ENCODE data around the gene CEACAM8.
"Not testable (repeated sequence)": the region's sequence is repeated elsewhere in the genome, so short reads cannot be mapped to it uniquely, and the experiment has no call there.

Gene CEACAM8

DNA sequence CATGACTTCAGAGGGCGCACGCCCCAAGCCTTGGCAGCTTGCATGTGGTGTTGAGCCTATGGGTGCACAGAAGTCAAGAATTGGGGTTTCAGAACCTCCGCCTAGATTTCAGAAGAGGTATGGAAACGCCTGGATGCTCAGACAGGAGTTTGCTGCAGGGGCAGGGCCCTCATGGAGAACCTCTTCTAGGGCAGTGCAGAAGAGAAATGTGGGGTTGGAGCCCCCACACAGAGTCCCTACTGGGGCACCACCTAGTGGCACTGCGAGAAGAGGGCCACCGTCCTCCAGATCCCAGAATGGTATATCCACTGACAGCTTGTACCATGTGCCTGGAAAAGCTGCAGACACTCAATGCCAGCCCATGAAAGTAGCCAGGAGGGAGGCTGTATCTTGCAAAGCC, 44.2 kb downstream of the CEACAM8 start:
- H3K4me3 ChIP-seq (ENCODE audit: low read length); DNase-seq (ENCODE audit: low read depth, low spot score): not testable (repeated sequence)

DNA sequence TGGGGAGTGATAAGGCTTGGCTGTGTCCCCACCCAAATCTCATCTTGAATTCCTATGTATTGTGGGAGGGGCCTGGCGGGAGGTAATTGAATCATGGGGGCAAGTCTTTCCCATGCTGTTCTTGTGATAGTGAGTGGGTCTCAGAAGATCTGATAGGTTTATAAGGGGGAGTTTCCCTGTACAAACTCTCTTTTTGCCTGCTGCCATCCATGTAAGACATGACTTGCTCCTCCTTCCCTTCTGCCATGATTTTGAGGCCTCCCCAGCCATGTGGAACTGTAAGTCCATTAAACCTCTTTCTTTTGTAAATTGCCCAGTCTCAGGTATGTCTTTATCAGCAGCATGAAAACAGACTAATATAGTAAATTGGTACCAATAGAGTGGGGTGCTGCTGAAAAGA, 45.7 kb downstream of the CEACAM8 start:
- DNase-seq (ENCODE audit: low read depth, low spot score); H3K4me3 ChIP-seq (ENCODE audit: low read length): not testable (repeated sequence)

DNA sequence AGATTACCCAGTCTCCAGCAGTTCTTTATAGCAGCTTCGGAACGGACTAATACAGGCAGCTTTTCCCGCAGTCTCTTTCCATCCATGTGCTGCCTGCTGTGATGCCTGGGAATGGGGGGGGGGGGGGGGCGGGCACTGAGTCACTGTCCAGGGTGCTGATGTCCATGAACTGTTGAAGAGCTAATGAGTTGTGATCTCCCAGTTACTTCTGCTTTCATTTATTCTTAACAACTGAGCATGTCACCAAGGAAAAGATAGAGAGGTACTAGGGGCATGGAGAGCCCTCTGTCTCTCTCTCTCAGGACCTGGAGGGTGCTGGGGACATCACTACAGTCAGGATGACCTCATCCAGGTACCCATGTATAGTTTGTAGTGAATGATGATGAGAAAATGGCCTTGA, 46.2 kb downstream of the CEACAM8 start:
- no peak for DNase-seq (ENCODE audit: low read depth, low spot score)
- no peak overlapping the region for H3K4me3 ChIP-seq (ENCODE audit: low read length)

DNA sequence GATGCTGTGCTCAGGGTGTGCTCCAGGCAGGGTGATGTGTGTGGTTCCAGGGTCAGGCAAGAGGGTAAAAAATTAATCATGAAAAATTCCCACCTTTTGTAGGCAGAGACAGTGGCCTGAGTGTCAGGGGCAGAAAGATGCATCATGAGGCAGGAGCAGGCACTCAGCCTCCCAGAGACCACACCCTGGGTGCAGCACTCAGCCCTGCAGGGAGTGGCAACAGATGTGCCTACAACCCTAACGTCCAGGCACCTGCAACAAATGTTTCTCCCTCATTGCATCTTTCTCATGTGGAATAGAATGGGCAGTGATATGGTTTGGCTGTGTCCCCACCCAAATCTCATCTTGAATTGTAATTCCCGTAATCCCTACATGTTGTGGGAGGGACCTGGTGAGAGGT, 46.8 kb downstream of the CEACAM8 start:
- no peak overlapping the region for H3K4me3 ChIP-seq (ENCODE audit: low read length)
- no peak for DNase-seq (ENCODE audit: low read depth, low spot score)

DNA sequence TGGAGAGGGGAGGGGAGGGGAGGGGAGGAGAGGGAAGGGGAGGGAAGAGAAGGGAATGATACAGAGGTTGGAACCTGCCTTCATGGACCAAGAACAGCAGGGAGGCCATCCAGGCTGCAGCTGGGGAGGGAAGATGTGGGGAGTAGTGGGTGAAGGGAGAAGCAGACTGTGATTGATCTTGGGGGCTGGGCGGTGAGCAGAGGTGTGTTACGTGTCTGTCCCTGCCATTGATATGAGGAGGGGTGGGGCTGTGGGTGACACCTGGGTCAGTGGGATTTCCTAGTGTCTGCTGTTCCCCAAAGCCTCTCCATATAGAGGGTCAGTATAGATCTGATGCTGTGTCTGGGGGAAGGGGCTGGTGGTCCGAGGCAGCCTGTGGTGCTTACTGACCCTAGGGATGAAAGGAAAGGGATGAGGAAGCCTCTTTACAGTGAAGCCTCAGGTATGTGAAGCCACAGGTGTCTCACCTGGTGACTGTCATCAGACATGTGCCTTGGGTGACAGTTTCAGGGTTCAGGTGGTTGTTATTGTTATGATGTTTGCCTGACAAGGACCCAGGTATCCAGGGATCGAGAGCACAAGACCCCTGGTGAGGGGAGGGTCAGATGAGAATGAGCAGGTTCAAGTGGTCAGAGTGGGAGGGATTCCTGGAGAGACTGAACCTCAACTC, 47.8 kb downstream of the CEACAM8 start:
- DNase-seq (ENCODE audit: low read depth, low spot score) = no peak
- H3K4me3 ChIP-seq (ENCODE audit: low read length) = no peak overlapping the region

DNA sequence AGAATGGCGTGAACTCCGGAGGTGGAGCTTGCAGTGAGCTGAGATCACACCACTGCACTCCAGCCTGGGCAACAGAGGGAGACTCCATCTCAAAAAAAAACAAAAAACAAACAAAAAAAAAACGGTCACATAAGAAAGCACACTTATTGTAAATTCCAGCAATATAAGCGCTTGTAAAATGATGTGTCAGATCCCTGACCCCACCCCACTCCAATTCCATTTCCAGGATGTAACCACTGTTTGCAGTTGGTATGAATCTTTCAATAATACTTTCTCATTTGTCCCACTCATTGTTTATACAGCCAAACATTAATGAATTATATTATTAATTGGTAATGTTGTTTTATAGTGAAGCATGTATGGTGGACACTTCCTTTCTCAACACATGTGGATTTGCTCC, 50.6 kb downstream of the CEACAM8 start:
- H3K4me3 ChIP-seq (ENCODE audit: low read length) = no peak overlapping the region
- DNase-seq (ENCODE audit: low read depth, low spot score) = no peak

DNA sequence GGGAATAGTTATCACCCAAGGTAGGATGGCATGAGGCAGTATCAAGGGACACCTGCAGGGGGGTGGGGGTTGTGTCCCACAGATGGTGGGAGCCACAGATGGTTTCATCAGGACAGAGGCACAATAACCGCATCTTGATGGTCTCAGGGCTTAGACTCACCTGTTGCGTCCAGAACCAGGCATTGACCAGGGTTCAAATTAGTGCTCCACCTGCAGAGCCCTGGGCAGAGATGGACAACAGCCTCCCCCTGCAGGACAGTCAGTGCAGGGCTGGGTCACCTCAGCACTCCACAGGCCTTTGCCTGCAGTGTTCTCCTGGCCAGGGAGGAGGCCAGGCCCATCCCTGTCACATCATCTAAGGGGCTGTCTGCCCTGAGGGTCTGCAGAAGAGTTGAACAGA, 51.9 kb downstream of the CEACAM8 start:
- no peak for DNase-seq (ENCODE audit: low read depth, low spot score)

DNA sequence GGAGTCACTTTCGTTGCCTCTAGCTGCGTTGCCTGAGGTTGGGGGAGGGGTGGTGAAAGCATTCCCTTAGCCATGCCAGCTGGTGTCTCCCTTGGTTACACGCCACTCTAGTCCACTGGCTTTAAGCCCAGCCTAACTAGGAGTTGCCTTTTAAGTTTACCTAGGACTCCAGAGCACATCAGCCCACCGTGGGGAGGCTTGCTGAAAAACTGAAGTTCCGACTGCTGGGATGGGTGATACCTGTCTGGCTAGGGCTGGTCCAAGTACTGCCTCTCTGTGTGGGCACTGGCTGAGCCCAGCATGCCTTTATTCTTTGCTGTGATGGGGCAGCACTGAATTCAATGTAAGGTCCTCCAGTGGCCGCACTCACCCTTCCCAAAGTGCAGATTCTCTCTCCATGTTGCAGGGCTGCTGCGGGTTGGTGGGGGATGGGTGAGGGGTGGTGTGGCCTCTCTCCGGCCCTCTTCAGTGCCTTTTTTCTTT, 54.6 kb downstream of the CEACAM8 start:
- no peak overlapping the region for H3K4me3 ChIP-seq (ENCODE audit: low read length)
- no peak for DNase-seq (ENCODE audit: low read depth, low spot score)

More for the DNA sequence above, 51.9 kb downstream of the CEACAM8 start:
- H3K4me3 ChIP-seq (ENCODE audit: low read length) = no peak overlapping the region

DNA sequence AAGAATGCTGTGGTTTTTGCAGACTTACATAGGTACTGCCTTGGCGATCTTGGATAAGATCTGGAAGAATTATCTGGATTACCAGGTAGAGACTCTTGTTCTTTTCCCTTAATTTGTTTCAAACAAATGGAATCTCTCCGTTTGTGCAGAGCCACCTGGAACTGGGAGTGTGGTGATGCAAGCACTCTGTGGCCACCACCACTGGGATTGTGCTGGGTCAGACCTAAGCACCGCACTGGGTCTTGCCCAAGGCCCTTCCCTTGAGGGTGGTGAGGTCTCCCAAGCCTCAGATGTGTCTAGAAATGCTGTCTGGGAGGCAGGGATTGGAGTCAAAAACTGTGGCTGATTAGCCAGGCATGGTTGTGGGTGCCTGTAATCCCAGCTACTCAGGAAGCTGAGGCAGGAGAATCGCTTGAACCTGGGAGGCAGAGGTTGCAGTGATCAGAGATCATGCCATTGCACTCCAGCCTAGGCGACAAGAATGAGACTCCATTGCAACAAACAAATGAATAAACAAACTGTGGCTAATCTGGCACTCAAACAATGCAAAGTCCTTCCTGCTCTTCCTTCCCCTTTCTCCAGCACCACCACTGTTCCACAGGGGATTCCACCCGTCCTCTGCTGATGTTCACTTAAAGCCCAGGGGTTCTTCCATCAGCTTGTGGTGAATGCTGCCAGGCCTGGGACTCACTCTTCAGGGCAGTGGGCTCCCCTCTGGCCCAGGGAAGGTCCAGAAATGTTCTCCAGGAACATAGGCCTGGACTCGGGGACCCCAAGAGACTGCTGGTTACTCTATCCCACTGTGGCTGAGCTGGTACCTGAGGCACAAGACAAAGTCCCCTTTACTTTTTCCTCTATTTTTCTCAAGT, 55.6 kb downstream of the CEACAM8 start:
- no peak overlapping the region for H3K4me3 ChIP-seq (ENCODE audit: low read length)
- no peak for DNase-seq (ENCODE audit: low read depth, low spot score)

DNA sequence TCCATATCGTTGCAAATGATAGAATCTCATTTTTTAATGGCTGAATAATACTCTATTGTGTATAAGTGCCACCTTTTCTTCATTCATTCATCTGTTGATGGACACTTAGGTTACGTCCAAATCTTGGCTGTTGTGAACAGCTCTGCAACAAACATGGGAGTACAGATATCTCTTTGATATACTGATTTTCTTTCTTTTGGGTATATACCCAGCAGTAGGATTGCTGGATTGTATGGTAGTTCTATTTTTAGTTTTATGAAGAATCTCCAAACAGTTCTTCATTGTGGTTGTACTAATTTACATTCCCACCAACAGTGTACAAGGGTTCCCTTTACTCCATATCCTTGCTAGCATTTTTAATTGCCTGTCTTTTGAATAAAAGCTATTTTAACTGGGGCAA, 59.4 kb downstream of the CEACAM8 start:
- H3K4me3 ChIP-seq (ENCODE audit: low read length); DNase-seq (ENCODE audit: low read depth, low spot score): not testable (repeated sequence)

DNA sequence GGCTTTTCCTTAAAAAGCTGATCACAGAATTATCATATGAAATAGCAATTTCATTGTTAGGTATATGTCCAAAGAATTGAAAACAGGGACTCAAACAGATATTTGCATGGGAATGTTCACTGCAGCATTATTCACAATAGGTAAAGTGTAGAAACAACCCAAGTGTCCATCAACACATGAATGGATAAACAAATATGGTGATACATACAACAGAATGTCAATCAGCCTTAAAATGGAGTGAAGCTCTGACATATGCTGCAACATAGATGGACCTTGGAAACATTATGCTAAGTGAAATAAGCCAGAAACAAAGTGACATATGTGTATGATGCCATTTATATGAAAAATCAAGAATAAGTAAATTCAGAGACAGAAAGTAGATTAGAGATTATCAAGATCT, 60.3 kb downstream of the CEACAM8 start:
- DNase-seq (ENCODE audit: low read depth, low spot score) = no peak
- no peak overlapping the region for H3K4me3 ChIP-seq (ENCODE audit: low read length)

DNA sequence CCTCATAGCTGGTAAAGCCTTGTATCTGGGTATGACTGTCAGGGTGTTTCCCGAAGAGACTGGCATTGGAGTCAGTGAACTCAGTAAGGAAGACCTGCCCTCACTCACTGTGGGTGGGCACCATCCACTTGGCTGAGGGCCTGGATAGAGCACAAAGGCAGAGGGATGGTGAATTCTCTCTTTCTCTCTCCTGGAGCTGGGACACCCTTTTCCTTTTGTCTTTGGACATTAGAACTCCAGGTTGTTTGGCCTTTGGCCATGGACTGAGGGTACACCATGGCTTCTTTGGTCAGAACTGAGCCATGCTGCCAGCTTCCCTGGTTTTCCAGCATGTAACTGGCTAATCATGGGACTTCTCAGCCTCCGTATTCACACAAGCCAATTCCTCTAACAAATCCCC, 61.8 kb downstream of the CEACAM8 start:
- H3K4me3 ChIP-seq (ENCODE audit: low read length) = no peak overlapping the region
- no peak for DNase-seq (ENCODE audit: low read depth, low spot score)

DNA sequence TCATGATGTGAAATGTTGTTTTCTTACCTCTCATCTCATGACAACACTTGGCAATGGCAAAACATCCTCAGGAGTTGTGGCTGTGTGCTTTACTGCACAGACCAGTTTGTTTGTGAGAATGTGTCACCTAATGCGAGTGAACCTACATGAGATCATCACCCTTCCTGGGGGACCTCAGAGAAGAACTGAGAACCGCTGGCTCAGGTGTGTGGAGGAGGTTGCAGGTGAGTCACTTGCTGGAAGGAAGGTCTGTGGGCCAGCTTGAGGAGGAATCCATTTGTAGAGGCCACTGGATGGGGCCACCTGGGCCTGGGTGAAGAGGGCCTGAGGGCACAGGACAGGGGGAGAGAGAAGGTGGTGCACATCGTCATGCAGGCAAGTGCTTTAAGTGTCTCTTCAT, 63.4 kb downstream of the CEACAM8 start:
- H3K4me3 ChIP-seq (ENCODE audit: low read length) = no peak overlapping the region
- no peak for DNase-seq (ENCODE audit: low read depth, low spot score)

Data from Jurkat, Clone E6-1 (cell line).